Natural killer cell (primary cell): ENCODE data around the gene POLR1B. TPM values are rescaled to one million over a fixed set of nuclear protein-coding genes. Genes with fewer than 3 reads are reported as not detected.
"Not testable (repeated sequence)": the region's sequence is repeated elsewhere in the genome, so short reads cannot be mapped to it uniquely, and the experiment has no call there.

ENCODE experiments used
- ATAC-seq, 3 donors: fragments of 150-1000 bp in 2 of 3; fragments of 200-7000 bp in 1 of 3; cut with Tn5 transposase; 1 replicate in 1 of 3; 2 replicates in 2 of 3; pipeline ENCODE4 v1.10.0; 2021; ENCODE audit warnings: mild to moderate bottlenecking in 2 of 3, moderate library complexity in 2 of 3
- DNase-seq, 2 donors: peaks; one replicate each; pipeline versions ENCODE4 v3.0.0 to v3.0.0-alpha.2; 2013 to 2021; ENCODE audit warnings: mixed read lengths in 1 of 2
- H3K27ac ChIP-seq: one replicate; pipeline ENCODE4 v1.5.1; 2013; ENCODE audit warnings: mild to moderate bottlenecking, low read length
- H3K27me3 ChIP-seq: one replicate; pipeline ENCODE4 v1.6.1; 2013; ENCODE audit warnings: low read length; ENCODE audit not compliant: control insufficient read depth, insufficient read depth
- H3K36me3 ChIP-seq: one replicate; pipeline ENCODE4 v1.6.1; 2013; ENCODE audit warnings: low read length; ENCODE audit not compliant: control insufficient read depth, insufficient read depth
- H3K4me1 ChIP-seq: one replicate; pipeline ENCODE4 v1.6.1; 2013; ENCODE audit warnings: low read length; ENCODE audit not compliant: control insufficient read depth, insufficient read depth
- H3K4me3 ChIP-seq: one replicate; pipeline ENCODE4 v1.5.1; 2013; ENCODE audit warnings: low read length
- H3K9me3 ChIP-seq: one replicate; pipeline ENCODE4 v1.6.1; 2013; ENCODE audit warnings: low read length; ENCODE audit not compliant: control insufficient read depth, insufficient read depth
- H3K27ac Mint-ChIP-seq, 2 donors: one replicate each; pipeline ENCODE4 v1.8.0; 2022; ENCODE audit warnings: mild to moderate bottlenecking in 2 of 2, mixed read lengths in 2 of 2, moderate library complexity in 1 of 2
- H3K27me3 Mint-ChIP-seq, 2 donors: one replicate each; pipeline ENCODE4 v1.8.0; 2022; ENCODE audit warnings: low read depth in 2 of 2, mixed read lengths in 2 of 2
- H3K36me3 Mint-ChIP-seq: one replicate; pipeline ENCODE4 v1.8.0; 2022; ENCODE audit warnings: mixed read lengths
- H3K4me1 Mint-ChIP-seq, 2 donors: one replicate each; pipeline ENCODE4 v1.8.0; 2022; ENCODE audit warnings: mixed read lengths in 2 of 2
- H3K4me3 Mint-ChIP-seq: one replicate; pipeline ENCODE4 v1.8.0; 2022; ENCODE audit warnings: mild to moderate bottlenecking, moderate library complexity, mixed read lengths
- H3K9me3 Mint-ChIP-seq, 2 donors: one replicate each; pipeline ENCODE4 v1.8.0; 2022; ENCODE audit warnings: mixed read lengths in 2 of 2
- CTCF ChIP-seq: fragments of 200-600 bp; IDR thresholded peaks from one replicate; pipeline ENCODE4 v1.8.0; 2022; ENCODE audit warnings: antibody characterized with exemption
- WGBS: methylation state at CpG from one replicate; pipeline ENCODE4 v1.1.7; 2013; ENCODE audit warnings: missing lambda C conversion rate; ENCODE audit not compliant: insufficient coverage; 5-methylcytosine and 5-hydroxymethylcytosine counted together
- intact Hi-C: fragments of 100-400 bp; cut with micrococcal nuclease; formaldehyde crosslinking; loops from one replicate; pipeline ENCODE4 v1.14.2; 2022
- total RNA-seq, 4 donors: library from RNA; stranded (reverse); fragments of 120-200 nt in 1 of 4; gene quantifications; one replicate each; pipeline versions ENCODE4 v1.2.3 to v1.2.4, GENCODE V29; 2013 to 2022

The POLR1B gene
- total RNA-seq, 3 donors from 2014 or later (not counting 1 experiment from before 2014, with no cell fraction given): 16.2 to 26.5 (median 22.1) TPM

GRCh38 chr2:112523291-112523777 lies 18.9 kb upstream of the POLR1B start:
- Histone ChIP-seq H3K36me3 (peaks cover 17% of the 10 kb centered on the region), H3K27me3 (no peaks in the 10 kb centered on the region), H3K4me3 (no peak overlapping the region), H3K27ac (no peak overlapping the region), H3K9me3 (no peaks in the 10 kb centered on the region), H3K4me1 (no peaks in the 10 kb centered on the region)
- ATAC-seq (no peak), DNase-seq (no peak)
- Mint-ChIP-seq H3K9me3 (no peaks in the 10 kb centered on the region), H3K4me3 (no peak overlapping the region), H3K36me3 (no peaks in the 10 kb centered on the region), H3K27me3 (no peaks in the 10 kb centered on the region), H3K4me1 (no peaks in the 10 kb centered on the region), H3K27ac (no peak overlapping the region)
- no peak for TF ChIP-seq CTCF
- intact Hi-C loops: no loop called here
- WGBS: 100% methylated on average over 1 of the region's 3 CpGs

GRCh38 chr2:112524276-112524675 lies 18.0 kb upstream of the POLR1B start:
- peaks cover 24% of the 10 kb centered on the region for H3K36me3 ChIP-seq
- H3K27me3 ChIP-seq, intact Hi-C loops, H3K4me1 Mint-ChIP-seq, H3K4me3 Mint-ChIP-seq, ATAC-seq, H3K9me3 Mint-ChIP-seq, H3K36me3 Mint-ChIP-seq, H3K27ac ChIP-seq, H3K4me1 ChIP-seq, H3K27ac Mint-ChIP-seq, H3K9me3 ChIP-seq, DNase-seq, H3K4me3 ChIP-seq, H3K27me3 Mint-ChIP-seq: not testable (repeated sequence)
- WGBS: no CpG with 5 or more reads among the region's 3 CpGs

GRCh38 chr2:112528541-112528940 lies 13.7 kb upstream of the POLR1B start:
- H3K4me1 ChIP-seq: no peaks in the 10 kb centered on the region
- 94% methylated on average over 5 of the region's 5 CpGs for WGBS
- DNase-seq (no peak), ATAC-seq (no peak)
- peaks cover 15% of the 10 kb centered on the region for H3K36me3 ChIP-seq
- no peaks in the 10 kb centered on the region for H3K27me3 ChIP-seq
- H3K9me3 Mint-ChIP-seq: no peaks in the 10 kb centered on the region
- intact Hi-C loops: no loop called here
- H3K4me3 Mint-ChIP-seq: no peak overlapping the region
- H3K27ac Mint-ChIP-seq: no peak overlapping the region
- TF ChIP-seq CTCF: no peak
- H3K27me3 Mint-ChIP-seq: no peaks in the 10 kb centered on the region
- no peaks in the 10 kb centered on the region for H3K4me1 Mint-ChIP-seq
- H3K4me3 ChIP-seq: no peak overlapping the region
- no peaks in the 10 kb centered on the region for H3K9me3 ChIP-seq
- no peak overlapping the region for H3K27ac ChIP-seq
- peaks cover 7% of the 10 kb centered on the region for H3K36me3 Mint-ChIP-seq

- Mint-ChIP-seq H3K36me3 (peaks cover 7% of the 10 kb centered on the region), H3K4me1 (no peaks in the 10 kb centered on the region), H3K27ac (no peak overlapping the region), H3K9me3 (no peaks in the 10 kb centered on the region), H3K4me3 (no peak overlapping the region), H3K27me3 (no peaks in the 10 kb centered on the region)
- no peak overlapping the region for H3K27ac ChIP-seq
- no peaks in the 10 kb centered on the region for H3K9me3 ChIP-seq
- peaks cover 15% of the 10 kb centered on the region for H3K36me3 ChIP-seq
- no peaks in the 10 kb centered on the region for H3K27me3 ChIP-seq
- intact Hi-C loops: no loop called here
- ATAC-seq (no peak), DNase-seq (no peak)
- 72% methylated on average over 4 of the region's 4 CpGs for WGBS
- H3K4me3 ChIP-seq: no peak overlapping the region
- no peaks in the 10 kb centered on the region for H3K4me1 ChIP-seq
- TF ChIP-seq CTCF: no peak
Measured at GRCh38 chr2:112529757-112530156, 12.5 kb upstream of the POLR1B start.
